Thyroid gland (tissue), 4 donors: Measurements from ENCODE around the gene SH3D19.

Source experiments
- CTCF ChIP-seq, 6 experiments: fragments of 200-600 bp in 3 of 6; fragments of 450-650 bp in 3 of 6; sonication (generic) in 3 of 6; IDR thresholded peaks; one replicate each; pipeline ENCODE4 v1.5.1; 2016 to 2019; ENCODE audit warnings: antibody characterized with exemption in 6 of 6, mild to moderate bottlenecking in 2 of 6, inconsistent platforms in 1 of 6, moderate library complexity in 1 of 6
- POLR2A ChIP-seq, 2 donors: fragments of 450-650 bp; IDR thresholded peaks; one replicate each; pipeline ENCODE4 v1.6.1; 2017; ENCODE audit warnings: antibody characterized with exemption in 2 of 2, mild to moderate bottlenecking in 2 of 2, moderate library complexity in 1 of 2

GRCh38 chr4:151226004-151226932 lies 99.1 kb downstream of the SH3D19 start:
- TF ChIP-seq POLR2A (IDR thresholded peaks at IDR 0.05) (no peak), CTCF (IDR thresholded peaks at IDR 0.05) (no peak)
